Breast epithelium (tissue), 4 donors: ENCODE data around the gene TTLL1. TPM values are rescaled to one million over a fixed set of nuclear protein-coding genes. Genes with fewer than 3 reads are reported as not detected.
"Not testable (repeated sequence)": the region's sequence is repeated elsewhere in the genome, so short reads cannot be mapped to it uniquely, and the experiment has no call there.

ENCODE experiments used
- DNase-seq, 2 donors: peaks; one replicate each; pipeline ENCODE4 v3.0.0-alpha.2; 2019; ENCODE audit warnings: low spot score in 2 of 2
- H3K27ac ChIP-seq, 2 donors: fragments of 200-600 bp; sonication (generic) in 1 of 2; one replicate each; pipeline ENCODE4 v1.5.1; 2016 to 2019; ENCODE audit warnings: mild to moderate bottlenecking in 1 of 2
- H3K27me3 ChIP-seq, 2 donors: fragments of 200-600 bp; sonication (generic) in 1 of 2; one replicate each; pipeline versions ENCODE4 v1.5.1 to v1.6.0; 2017 to 2019; ENCODE audit warnings: control low read depth in 1 of 2, mild to moderate bottlenecking in 1 of 2
- H3K36me3 ChIP-seq: fragments of 200-600 bp; one replicate; pipeline ENCODE4 v1.5.1; 2019
- H3K4me1 ChIP-seq, 2 donors: fragments of 200-600 bp; sonication (generic); one replicate each; pipeline ENCODE4 v1.5.1; 2016 to 2019; ENCODE audit warnings: control low read depth in 1 of 2
- H3K4me3 ChIP-seq, 3 donors: fragments of 200-600 bp; sonication (generic); 1 replicate in 2 of 3; 2 replicates in 1 of 3; pipeline ENCODE4 v1.5.1; 2016 to 2019; ENCODE audit warnings: mild to moderate bottlenecking in 3 of 3, moderate library complexity in 2 of 3
- H3K9me3 ChIP-seq, 2 donors: fragments of 200-600 bp; sonication (generic) in 1 of 2; one replicate each; pipeline ENCODE4 v1.5.1; 2016 to 2019; ENCODE audit warnings: control low read depth in 1 of 2
- POLR2A ChIP-seq: fragments of 450-650 bp; IDR thresholded peaks from one replicate; pipeline ENCODE4 v1.6.1; 2016; ENCODE audit warnings: antibody characterized with exemption, mild to moderate bottlenecking, moderate library complexity
- POLR2AphosphoS5 ChIP-seq, 3 donors: sonication (generic); formaldehyde crosslinking; IDR thresholded peaks; one replicate each; pipeline ENCODE4 v1.6.1; 2017; ENCODE audit warnings: antibody characterized with exemption in 3 of 3
- intact Hi-C: fragments of 100-400 bp; cut with DNase I; formaldehyde crosslinking; loops from one replicate; pipeline ENCODE4 v1.15.1; 2023; ENCODE audit warnings: low total_unique reads
- total RNA-seq, 3 donors: library from RNA; depleted of rRNA; stranded (reverse); fragments of >200 nt; gene quantifications; one replicate each; pipeline ENCODE4 v1.1.0, GENCODE V29; 2016
- TF ChIP-seq, protein P1 (sequence below), 3 donors: fragments of 450-650 bp; IDR thresholded peaks; one replicate each; pipeline ENCODE4 v1.5.1; 2016 to 2017; ENCODE audit warnings: antibody characterized with exemption in 3 of 3, mild to moderate bottlenecking in 3 of 3, moderate library complexity in 3 of 3

Gene TTLL1
- total RNA-seq, 3 donors from 2014 or later, result 4.6 to 6.4 (median 5.2) TPM

GRCh38 chr22:43036282-43036829 lies 52.8 kb downstream of the TTLL1 start:
- TF ChIP-seq, protein P1, sequence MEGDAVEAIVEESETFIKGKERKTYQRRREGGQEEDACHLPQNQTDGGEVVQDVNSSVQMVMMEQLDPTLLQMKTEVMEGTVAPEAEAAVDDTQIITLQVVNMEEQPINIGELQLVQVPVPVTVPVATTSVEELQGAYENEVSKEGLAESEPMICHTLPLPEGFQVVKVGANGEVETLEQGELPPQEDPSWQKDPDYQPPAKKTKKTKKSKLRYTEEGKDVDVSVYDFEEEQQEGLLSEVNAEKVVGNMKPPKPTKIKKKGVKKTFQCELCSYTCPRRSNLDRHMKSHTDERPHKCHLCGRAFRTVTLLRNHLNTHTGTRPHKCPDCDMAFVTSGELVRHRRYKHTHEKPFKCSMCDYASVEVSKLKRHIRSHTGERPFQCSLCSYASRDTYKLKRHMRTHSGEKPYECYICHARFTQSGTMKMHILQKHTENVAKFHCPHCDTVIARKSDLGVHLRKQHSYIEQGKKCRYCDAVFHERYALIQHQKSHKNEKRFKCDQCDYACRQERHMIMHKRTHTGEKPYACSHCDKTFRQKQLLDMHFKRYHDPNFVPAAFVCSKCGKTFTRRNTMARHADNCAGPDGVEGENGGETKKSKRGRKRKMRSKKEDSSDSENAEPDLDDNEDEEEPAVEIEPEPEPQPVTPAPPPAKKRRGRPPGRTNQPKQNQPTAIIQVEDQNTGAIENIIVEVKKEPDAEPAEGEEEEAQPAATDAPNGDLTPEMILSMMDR (IDR thresholded peaks at IDR 0.05), result no peak
- no peak for TF ChIP-seq POLR2A
- TF ChIP-seq POLR2AphosphoS5 (IDR thresholded peaks at IDR 0.05), result no peak
- no peak overlapping the region for H3K4me3 ChIP-seq
- no peaks in the 10 kb centered on the region for H3K4me1 ChIP-seq
- no peaks in the 10 kb centered on the region for H3K27me3 ChIP-seq
- H3K27ac ChIP-seq, result peak overlapping the region in 1 of 2 donors; percentile 61
- H3K36me3 ChIP-seq, result no peaks in the 10 kb centered on the region
- peak in 1 of 2 donors; percentile 23 for DNase-seq
- intact Hi-C loops, result no loop called here
- H3K9me3 ChIP-seq, result no peaks in the 10 kb centered on the region

DNA sequence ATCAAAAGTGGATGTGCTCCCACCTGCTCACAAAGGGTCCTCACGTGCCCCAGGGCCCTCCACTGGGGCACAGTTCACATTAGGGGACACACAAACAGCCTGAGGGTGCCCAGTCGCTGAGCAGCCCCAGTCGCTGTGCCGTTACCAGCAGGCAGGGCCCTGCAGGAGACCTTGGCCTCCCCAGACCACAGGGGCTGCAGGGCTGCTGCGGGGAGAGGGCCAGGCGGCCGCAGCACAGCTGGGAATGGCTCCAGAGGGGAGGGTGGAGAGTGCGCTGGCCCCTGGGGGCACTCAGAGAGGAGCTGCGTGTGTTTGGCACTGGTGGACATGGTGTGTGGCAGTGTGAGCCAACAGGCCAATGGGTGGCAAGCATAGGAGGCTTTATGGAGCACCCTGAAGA lies 53.9 kb downstream of the TTLL1 start:
- no peak overlapping the region for H3K4me3 ChIP-seq
- no peaks in the 10 kb centered on the region for H3K36me3 ChIP-seq
- TF ChIP-seq, protein P1 (IDR thresholded peaks at IDR 0.05), result no peak
- no peak for TF ChIP-seq POLR2A
- no peak for TF ChIP-seq POLR2AphosphoS5 (IDR thresholded peaks at IDR 0.05)
- H3K27me3 ChIP-seq, result no peaks in the 10 kb centered on the region
- no peak for DNase-seq
- H3K4me1 ChIP-seq, result no peaks in the 10 kb centered on the region
- no peaks in the 10 kb centered on the region for H3K9me3 ChIP-seq
- intact Hi-C loops, result no loop called here
- no peak overlapping the region for H3K27ac ChIP-seq

- H3K9me3 ChIP-seq, result no peaks in the 10 kb centered on the region
- H3K27ac ChIP-seq, result no peak overlapping the region
- intact Hi-C loops, result loop anchor here (1.0 kb wide), 1 partner anchor 37 kb away; no protein-coding TSS in a partner anchor
- no peak for DNase-seq
- no peak for TF ChIP-seq POLR2AphosphoS5 (IDR thresholded peaks at IDR 0.05)
- TF ChIP-seq POLR2A, result no peak
- TF ChIP-seq, protein P1 (IDR thresholded peaks at IDR 0.05), result no peak
- no peaks in the 10 kb centered on the region for H3K36me3 ChIP-seq
- no peaks in the 10 kb centered on the region for H3K4me1 ChIP-seq
- H3K4me3 ChIP-seq, result no peak overlapping the region
- no peaks in the 10 kb centered on the region for H3K27me3 ChIP-seq
These were observed 57.6 kb downstream of the TTLL1 start for GRCh38 chr22:43031617-43032016.

DNA sequence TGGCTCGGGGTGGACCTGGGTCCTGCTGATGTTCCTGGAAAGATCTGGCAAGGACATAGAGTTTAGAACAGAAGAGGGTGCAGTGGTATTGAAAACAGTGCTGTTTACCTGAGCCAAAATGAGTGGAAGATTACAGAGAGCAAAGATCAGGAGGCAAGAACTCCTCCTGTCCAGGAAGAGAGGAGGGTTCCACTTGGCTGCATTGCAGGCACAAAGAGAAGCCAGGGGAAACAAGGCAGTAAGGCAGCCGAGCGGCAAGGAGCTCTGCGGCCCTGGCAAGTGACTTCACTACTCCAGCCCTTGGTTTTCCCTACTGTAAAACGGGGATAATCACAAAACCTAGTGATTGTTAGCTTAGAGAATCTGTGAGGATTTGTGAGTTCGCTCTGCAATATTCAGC lies 70.6 kb downstream of the TTLL1 start:
- no peaks in the 10 kb centered on the region for H3K27me3 ChIP-seq
- H3K4me3 ChIP-seq, result no peak overlapping the region
- no peaks in the 10 kb centered on the region for H3K9me3 ChIP-seq
- H3K4me1 ChIP-seq, result peaks cover 0 to 4% of the 10 kb centered on the region in 2 donors
- intact Hi-C loops, result loop anchor here (5.0 kb wide), 1 partner anchor 1626 kb away; no protein-coding TSS in a partner anchor
- H3K36me3 ChIP-seq, result no peaks in the 10 kb centered on the region
- TF ChIP-seq POLR2A, result no peak
- TF ChIP-seq, protein P1 (IDR thresholded peaks at IDR 0.05), result no peak
- TF ChIP-seq POLR2AphosphoS5 (IDR thresholded peaks at IDR 0.05), result no peak
- H3K27ac ChIP-seq, result no peak overlapping the region
- DNase-seq, result no peak

- DNase-seq, result no peak
- H3K27me3 ChIP-seq, result no peaks in the 10 kb centered on the region
- no peak overlapping the region for H3K4me3 ChIP-seq
- intact Hi-C loops, result loop anchor here (5.0 kb wide), 1 partner anchor 1625 kb away; no protein-coding TSS in a partner anchor
- no peak overlapping the region for H3K27ac ChIP-seq
- H3K36me3 ChIP-seq, result no peaks in the 10 kb centered on the region
- TF ChIP-seq, protein P1 (IDR thresholded peaks at IDR 0.05), result no peak
- no peak for TF ChIP-seq POLR2AphosphoS5 (IDR thresholded peaks at IDR 0.05)
- no peak for TF ChIP-seq POLR2A
- no peaks in the 10 kb centered on the region for H3K9me3 ChIP-seq
- H3K4me1 ChIP-seq, result peaks cover 0 to 4% of the 10 kb centered on the region in 2 donors
These were observed 71.4 kb downstream of the TTLL1 start for GRCh38 chr22:43017525-43018460.

- H3K36me3 ChIP-seq, H3K27me3 ChIP-seq, H3K9me3 ChIP-seq, H3K4me3 ChIP-seq, H3K4me1 ChIP-seq, H3K27ac ChIP-seq, DNase-seq: not testable (repeated sequence)
- intact Hi-C loops, result loop anchor here (5.0 kb wide), 1 partner anchor 1624 kb away; no protein-coding TSS in a partner anchor
These were observed 73.0 kb downstream of the TTLL1 start for GRCh38 chr22:43016150-43016549.
